ENCODE results near the gene MROH2A.

Gene MROH2A

DNA sequence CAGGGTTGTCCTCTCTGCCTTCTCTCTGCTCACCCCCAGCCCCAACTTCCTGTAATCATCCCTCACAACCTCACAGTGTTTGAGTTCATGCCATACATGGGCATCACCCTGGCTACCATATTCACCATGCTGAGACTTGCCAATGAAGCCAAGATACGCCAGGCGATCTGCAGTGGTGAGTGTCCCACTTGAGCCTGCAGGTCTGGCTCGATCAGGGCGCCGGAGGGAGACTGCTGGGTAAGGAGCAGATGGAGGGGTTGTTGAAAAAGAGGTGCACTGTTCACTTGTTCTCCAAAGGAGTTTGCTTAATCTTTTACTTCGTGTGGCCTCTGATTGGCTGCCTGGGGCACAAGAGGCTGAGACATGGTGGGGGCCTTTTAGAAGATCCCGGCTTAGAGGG lies 14.6 kb downstream of the MROH2A start:
- Histone ChIP-seq H3K27ac (ENCODE audit: poor library complexity, severe bottlenecking) (no peak overlapping the region), H3K4me3 (ENCODE audit: severe bottlenecking) (no peak overlapping the region), H3K36me3 (ENCODE audit: low read depth) (no peaks in the 10 kb centered on the region), H3K4me1 (ENCODE audit: insufficient read depth, poor library complexity, severe bottlenecking) (no peaks in the 10 kb centered on the region), H3K9me3 (ENCODE audit: severe bottlenecking) (no peaks in the 10 kb centered on the region), H3K27me3 (ENCODE audit: insufficient read depth, poor library complexity, severe bottlenecking) (no peaks in the 10 kb centered on the region)
- DNase-seq (ENCODE audit: low spot score) (no peak), ATAC-seq (ENCODE audit: low read depth) (no peak)
- TF ChIP-seq, protein P1, sequence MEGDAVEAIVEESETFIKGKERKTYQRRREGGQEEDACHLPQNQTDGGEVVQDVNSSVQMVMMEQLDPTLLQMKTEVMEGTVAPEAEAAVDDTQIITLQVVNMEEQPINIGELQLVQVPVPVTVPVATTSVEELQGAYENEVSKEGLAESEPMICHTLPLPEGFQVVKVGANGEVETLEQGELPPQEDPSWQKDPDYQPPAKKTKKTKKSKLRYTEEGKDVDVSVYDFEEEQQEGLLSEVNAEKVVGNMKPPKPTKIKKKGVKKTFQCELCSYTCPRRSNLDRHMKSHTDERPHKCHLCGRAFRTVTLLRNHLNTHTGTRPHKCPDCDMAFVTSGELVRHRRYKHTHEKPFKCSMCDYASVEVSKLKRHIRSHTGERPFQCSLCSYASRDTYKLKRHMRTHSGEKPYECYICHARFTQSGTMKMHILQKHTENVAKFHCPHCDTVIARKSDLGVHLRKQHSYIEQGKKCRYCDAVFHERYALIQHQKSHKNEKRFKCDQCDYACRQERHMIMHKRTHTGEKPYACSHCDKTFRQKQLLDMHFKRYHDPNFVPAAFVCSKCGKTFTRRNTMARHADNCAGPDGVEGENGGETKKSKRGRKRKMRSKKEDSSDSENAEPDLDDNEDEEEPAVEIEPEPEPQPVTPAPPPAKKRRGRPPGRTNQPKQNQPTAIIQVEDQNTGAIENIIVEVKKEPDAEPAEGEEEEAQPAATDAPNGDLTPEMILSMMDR (IDR thresholded peaks at IDR 0.05; ENCODE audit: poor library complexity, severe bottlenecking): no peak

DNA sequence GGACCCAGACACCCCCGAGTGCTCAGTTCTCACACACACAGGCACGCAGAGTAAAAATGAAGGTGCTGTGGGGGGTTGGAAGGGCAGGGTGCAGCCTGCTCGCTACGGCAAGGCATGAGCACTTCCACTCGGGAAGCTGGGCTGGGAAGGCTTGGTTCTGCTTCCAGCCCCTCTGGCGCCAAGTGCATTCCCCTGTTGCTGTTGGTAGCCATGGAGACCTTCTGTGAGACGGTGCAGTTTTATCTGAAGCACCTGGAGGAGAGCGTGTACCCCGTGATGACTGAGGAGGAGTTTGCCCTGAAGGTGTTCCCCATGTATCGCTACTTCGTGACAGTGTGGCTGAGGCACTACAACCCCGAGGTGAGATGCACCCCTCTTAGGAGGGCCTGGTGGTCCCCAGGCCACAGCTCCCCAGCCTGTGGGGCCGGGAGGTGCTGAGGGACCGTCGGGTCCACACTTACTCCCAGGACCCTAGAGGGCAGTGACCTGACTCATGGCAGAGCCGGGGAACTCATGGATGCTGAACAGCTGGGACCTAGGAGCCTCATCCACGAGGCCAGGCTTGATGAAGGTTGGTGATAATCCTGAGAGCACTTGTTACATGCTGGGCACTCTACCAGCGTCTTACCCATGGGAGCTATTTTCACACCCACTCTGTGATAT lies 15.5 kb downstream of the MROH2A start:
- ATAC-seq (ENCODE audit: low read depth) (no peak), DNase-seq (ENCODE audit: low spot score) (no peak)
- Histone ChIP-seq H3K27ac (ENCODE audit: poor library complexity, severe bottlenecking) (no peak overlapping the region), H3K4me3 (ENCODE audit: severe bottlenecking) (no peak overlapping the region), H3K9me3 (ENCODE audit: severe bottlenecking) (no peaks in the 10 kb centered on the region), H3K4me1 (ENCODE audit: insufficient read depth, poor library complexity, severe bottlenecking) (no peaks in the 10 kb centered on the region), H3K36me3 (ENCODE audit: low read depth) (no peaks in the 10 kb centered on the region), H3K27me3 (ENCODE audit: insufficient read depth, poor library complexity, severe bottlenecking) (no peaks in the 10 kb centered on the region)
- TF ChIP-seq, protein P1 (IDR thresholded peaks at IDR 0.05; ENCODE audit: poor library complexity, severe bottlenecking): no peak

DNA sequence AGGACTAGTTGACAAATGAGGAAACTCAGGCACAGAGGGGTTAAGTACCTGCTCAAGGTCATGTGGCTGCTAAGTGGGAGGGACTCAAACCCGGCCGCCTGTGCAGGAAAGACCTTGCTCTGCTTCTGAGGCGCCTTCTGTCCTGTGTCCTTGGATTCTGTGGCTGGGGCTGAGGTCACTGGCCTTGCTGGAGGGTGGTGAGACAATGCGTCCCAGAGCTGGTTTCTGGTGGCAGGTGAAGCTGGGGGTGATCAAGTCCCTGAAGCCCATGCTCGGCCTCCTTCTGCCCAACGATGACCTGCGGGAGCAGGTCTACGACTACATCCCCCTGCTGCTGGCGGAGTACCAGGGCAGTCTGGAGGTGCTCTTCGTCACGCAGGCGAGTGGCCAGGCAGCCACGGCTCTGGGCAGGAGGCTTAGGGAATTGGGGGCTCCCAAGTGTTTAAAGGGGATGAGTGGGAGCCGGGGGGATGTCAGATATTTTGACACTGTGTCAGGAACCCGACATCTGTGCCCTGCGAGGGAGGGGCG lies 16.1 kb downstream of the MROH2A start:
- no peak overlapping the region for H3K4me3 ChIP-seq (ENCODE audit: severe bottlenecking)
- H3K27ac ChIP-seq (ENCODE audit: poor library complexity, severe bottlenecking): no peak overlapping the region
- H3K36me3 ChIP-seq (ENCODE audit: low read depth): no peaks in the 10 kb centered on the region
- no peaks in the 10 kb centered on the region for H3K27me3 ChIP-seq (ENCODE audit: insufficient read depth, poor library complexity, severe bottlenecking)
- DNase-seq (ENCODE audit: low spot score) (no peak), ATAC-seq (ENCODE audit: low read depth) (no peak)
- no peaks in the 10 kb centered on the region for H3K9me3 ChIP-seq (ENCODE audit: severe bottlenecking)
- H3K4me1 ChIP-seq (ENCODE audit: insufficient read depth, poor library complexity, severe bottlenecking): no peaks in the 10 kb centered on the region
- TF ChIP-seq, protein P1 (IDR thresholded peaks at IDR 0.05; ENCODE audit: poor library complexity, severe bottlenecking): no peak

DNA sequence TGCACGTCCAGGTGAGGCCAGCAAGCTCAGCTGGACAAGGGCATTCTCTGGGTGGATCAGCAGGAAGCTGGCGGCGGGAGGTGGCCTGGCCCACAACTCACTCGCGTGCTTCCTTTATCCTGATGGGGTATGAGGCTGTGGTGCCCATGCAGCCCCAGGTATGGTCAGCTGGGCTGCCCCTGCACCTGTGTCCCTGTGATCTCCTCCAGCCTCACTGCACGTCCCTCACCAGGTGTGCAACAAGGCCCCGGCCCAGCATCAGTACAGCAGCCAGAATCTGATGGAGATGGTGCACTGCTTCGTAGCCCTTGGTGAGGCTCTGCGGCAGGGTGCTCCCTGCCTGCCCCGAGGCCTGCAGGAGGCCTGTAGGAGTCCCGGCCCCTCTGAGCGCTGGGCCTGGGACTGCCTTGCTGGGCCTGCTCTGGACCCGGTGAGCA lies 17.6 kb downstream of the MROH2A start:
- no peaks in the 10 kb centered on the region for H3K4me1 ChIP-seq (ENCODE audit: insufficient read depth, poor library complexity, severe bottlenecking)
- DNase-seq (ENCODE audit: low spot score) (no peak), ATAC-seq (ENCODE audit: low read depth) (no peak)
- no peak overlapping the region for H3K4me3 ChIP-seq (ENCODE audit: severe bottlenecking)
- no peaks in the 10 kb centered on the region for H3K27me3 ChIP-seq (ENCODE audit: insufficient read depth, poor library complexity, severe bottlenecking)
- TF ChIP-seq, protein P1 (IDR thresholded peaks at IDR 0.05; ENCODE audit: poor library complexity, severe bottlenecking): no peak
- no peaks in the 10 kb centered on the region for H3K9me3 ChIP-seq (ENCODE audit: severe bottlenecking)
- no peaks in the 10 kb centered on the region for H3K36me3 ChIP-seq (ENCODE audit: low read depth)
- H3K27ac ChIP-seq (ENCODE audit: poor library complexity, severe bottlenecking): no peak overlapping the region

DNA sequence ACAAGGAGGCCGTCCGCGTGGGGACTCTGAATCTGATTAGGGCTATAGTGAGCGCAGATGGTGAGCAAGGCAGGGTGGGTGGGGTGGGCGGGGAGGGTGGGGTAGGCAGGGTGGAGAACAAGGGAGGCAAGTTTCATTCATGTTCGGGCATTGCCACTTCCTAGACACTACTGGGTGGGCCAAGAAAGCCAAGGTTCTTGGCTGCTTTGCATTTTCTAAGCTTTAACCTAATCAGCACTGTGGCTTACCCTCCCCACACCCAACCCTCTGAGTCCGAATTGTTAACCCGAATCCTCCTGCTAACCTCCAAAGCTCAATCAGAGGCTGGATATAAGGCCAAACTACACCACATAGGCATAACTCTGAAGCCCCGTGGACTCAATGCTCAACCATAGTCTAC lies 18.1 kb downstream of the MROH2A start:
- no peak overlapping the region for H3K27ac ChIP-seq (ENCODE audit: poor library complexity, severe bottlenecking)
- H3K36me3 ChIP-seq (ENCODE audit: low read depth): no peaks in the 10 kb centered on the region
- H3K27me3 ChIP-seq (ENCODE audit: insufficient read depth, poor library complexity, severe bottlenecking): no peaks in the 10 kb centered on the region
- H3K4me1 ChIP-seq (ENCODE audit: insufficient read depth, poor library complexity, severe bottlenecking): no peaks in the 10 kb centered on the region
- TF ChIP-seq, protein P1 (IDR thresholded peaks at IDR 0.05; ENCODE audit: poor library complexity, severe bottlenecking): no peak
- H3K4me3 ChIP-seq (ENCODE audit: severe bottlenecking): no peak overlapping the region
- DNase-seq (ENCODE audit: low spot score) (no peak), ATAC-seq (ENCODE audit: low read depth) (no peak)
- no peaks in the 10 kb centered on the region for H3K9me3 ChIP-seq (ENCODE audit: severe bottlenecking)
